Neural progenitor cell (in vitro differentiated cells): ENCODE measurements around the gene TMPO. TPM values are rescaled to one million over a fixed set of nuclear protein-coding genes. Genes with fewer than 3 reads are reported as not detected.

ENCODE experiments used
- DNase-seq: peaks from one replicate; pipeline ENCODE4 v3.0.0-alpha.2; 2016; ENCODE audit warnings: low spot score
- H2AFZ ChIP-seq: fragments of 200-600 bp; sonication (generic); replicated peaks from 2 replicates; pipeline ENCODE4 v1.6.1; 2016; ENCODE audit warnings: antibody characterized with exemption
- H3F3A ChIP-seq: fragments of 200-600 bp; sonication (generic); 2 replicates; pipeline ENCODE4 v1.6.1; 2016; ENCODE audit warnings: antibody characterized with exemption, low read depth
- H3K27ac ChIP-seq: fragments of 200-600 bp; sonication (generic); 2 replicates; pipeline ENCODE4 v1.5.1; 2016; ENCODE audit warnings: mild to moderate bottlenecking
- H3K27me3 ChIP-seq: fragments of 200-600 bp; sonication (generic); 2 replicates; pipeline ENCODE4 v1.6.1; 2016; ENCODE audit warnings: mild to moderate bottlenecking, moderate library complexity
- H3K36me3 ChIP-seq: fragments of 200-600 bp; sonication (generic); 2 replicates; pipeline ENCODE4 v1.5.1; 2016
- H3K4me1 ChIP-seq: fragments of 200-600 bp; sonication (generic); 2 replicates; pipeline ENCODE4 v1.6.1; 2016; ENCODE audit warnings: mixed run types
- H3K4me2 ChIP-seq: fragments of 200-600 bp; sonication (generic); 2 replicates; pipeline ENCODE4 v1.6.1; 2016
- H3K4me3 ChIP-seq: fragments of 200-600 bp; sonication (generic); 2 replicates; pipeline ENCODE4 v1.5.1; 2016
- H3K79me2 ChIP-seq: fragments of 200-600 bp; sonication (generic); 2 replicates; pipeline ENCODE4 v1.6.1; 2016; ENCODE audit warnings: low read depth
- H3K9ac ChIP-seq: fragments of 200-600 bp; sonication (generic); 2 replicates; pipeline ENCODE4 v1.6.1; 2016
- H3K9me3 ChIP-seq: fragments of 200-600 bp; sonication (generic); 2 replicates; pipeline ENCODE4 v1.5.1; 2016; ENCODE audit warnings: low read depth
- H4K20me1 ChIP-seq: fragments of 200-600 bp; sonication (generic); 2 replicates; pipeline ENCODE4 v1.6.1; 2016; ENCODE audit warnings: low read depth
- H3K27ac Mint-ChIP-seq: 3 replicates; pipeline ENCODE4 v1.8.0; 2021; ENCODE audit warnings: mixed read lengths
- H3K27me3 Mint-ChIP-seq: 2 replicates; pipeline ENCODE4 v1.8.0; 2022; ENCODE audit warnings: low read depth, mild to moderate bottlenecking, inconsistent platforms, moderate library complexity, mixed read lengths; ENCODE audit not compliant: insufficient read depth
- H3K36me3 Mint-ChIP-seq: 3 replicates; pipeline ENCODE4 v1.8.0; 2021; ENCODE audit warnings: mixed read lengths
- H3K4me1 Mint-ChIP-seq: 3 replicates; pipeline ENCODE4 v1.8.0; 2021; ENCODE audit warnings: mixed read lengths
- H3K4me3 Mint-ChIP-seq: 3 replicates; pipeline ENCODE4 v1.8.0; 2021; ENCODE audit warnings: mild to moderate bottlenecking, moderate library complexity, mixed read lengths
- H3K9me3 Mint-ChIP-seq: 3 replicates; pipeline ENCODE4 v1.8.0; 2020; ENCODE audit warnings: mixed read lengths
- EZH2 ChIP-seq: fragments of 200-600 bp; sonication (generic); IDR thresholded peaks from 2 replicates; pipeline ENCODE4 v1.6.1; 2017; ENCODE audit warnings: antibody characterized with exemption, mild to moderate bottlenecking, moderate library complexity
- EZH2phosphoT487 ChIP-seq: fragments of 200-600 bp; sonication (generic); IDR thresholded peaks from 2 replicates; pipeline ENCODE4 v1.6.1; 2017; ENCODE audit warnings: antibody characterized with exemption
- total RNA-seq: library from RNA; depleted of rRNA; stranded (reverse); fragments of >200 nt; gene quantifications from 2 replicates; pipeline ENCODE4 v1.2.3, GENCODE V29; 2015; ENCODE audit warnings: low replicate concordance
- TF ChIP-seq, protein P1 (sequence below): fragments of 200-600 bp; sonication (generic); IDR thresholded peaks from 2 replicates; pipeline ENCODE4 v1.5.1; 2017; ENCODE audit warnings: antibody characterized with exemption, mild to moderate bottlenecking

Gene TMPO
- total RNA-seq, 1 donor from 2014 or later = 513 TPM

DNA sequence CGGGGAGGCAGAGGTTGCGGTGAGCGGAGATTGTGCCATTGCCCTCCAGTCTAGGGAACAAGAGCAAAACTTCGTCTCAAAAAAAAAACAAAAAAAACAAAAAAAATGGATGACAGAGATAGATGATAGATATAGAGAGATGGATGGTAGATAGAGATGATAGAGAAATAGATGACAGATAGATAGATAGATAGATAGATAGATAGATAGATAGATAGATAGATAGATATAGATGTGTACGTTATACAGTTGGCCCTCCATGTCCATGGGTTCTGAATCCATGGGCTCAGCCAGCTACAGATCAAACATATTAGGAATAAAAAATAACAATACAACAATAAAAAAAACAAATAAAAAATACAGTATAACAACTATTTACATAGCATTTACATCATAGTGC is 65.3 kb downstream of the TMPO start:
- no peak overlapping the region for H3K27ac Mint-ChIP-seq
- DNase-seq = no peak
- H3K36me3 Mint-ChIP-seq = no peaks in the 10 kb centered on the region
- H3K27me3 Mint-ChIP-seq = no peaks in the 10 kb centered on the region
- H3K9me3 Mint-ChIP-seq = no peaks in the 10 kb centered on the region
- H3K4me1 Mint-ChIP-seq = no peaks in the 10 kb centered on the region
- no peaks in the 10 kb centered on the region for H3K9me3 ChIP-seq
- H3K27me3 ChIP-seq = no peaks in the 10 kb centered on the region
- TF ChIP-seq EZH2 (no peak), EZH2phosphoT487 (no peak)
- TF ChIP-seq, protein P1, sequence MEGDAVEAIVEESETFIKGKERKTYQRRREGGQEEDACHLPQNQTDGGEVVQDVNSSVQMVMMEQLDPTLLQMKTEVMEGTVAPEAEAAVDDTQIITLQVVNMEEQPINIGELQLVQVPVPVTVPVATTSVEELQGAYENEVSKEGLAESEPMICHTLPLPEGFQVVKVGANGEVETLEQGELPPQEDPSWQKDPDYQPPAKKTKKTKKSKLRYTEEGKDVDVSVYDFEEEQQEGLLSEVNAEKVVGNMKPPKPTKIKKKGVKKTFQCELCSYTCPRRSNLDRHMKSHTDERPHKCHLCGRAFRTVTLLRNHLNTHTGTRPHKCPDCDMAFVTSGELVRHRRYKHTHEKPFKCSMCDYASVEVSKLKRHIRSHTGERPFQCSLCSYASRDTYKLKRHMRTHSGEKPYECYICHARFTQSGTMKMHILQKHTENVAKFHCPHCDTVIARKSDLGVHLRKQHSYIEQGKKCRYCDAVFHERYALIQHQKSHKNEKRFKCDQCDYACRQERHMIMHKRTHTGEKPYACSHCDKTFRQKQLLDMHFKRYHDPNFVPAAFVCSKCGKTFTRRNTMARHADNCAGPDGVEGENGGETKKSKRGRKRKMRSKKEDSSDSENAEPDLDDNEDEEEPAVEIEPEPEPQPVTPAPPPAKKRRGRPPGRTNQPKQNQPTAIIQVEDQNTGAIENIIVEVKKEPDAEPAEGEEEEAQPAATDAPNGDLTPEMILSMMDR = no peak
- no peaks in the 10 kb centered on the region for H3K4me1 ChIP-seq
- no peak overlapping the region for H3K4me3 Mint-ChIP-seq
- H4K20me1 ChIP-seq = no peaks in the 10 kb centered on the region
- H3K36me3 ChIP-seq = no peaks in the 10 kb centered on the region
- H3K4me2 ChIP-seq = no peak overlapping the region
- H3F3A ChIP-seq = no peaks in the 10 kb centered on the region
- no peak overlapping the region for H3K4me3 ChIP-seq
- H3K27ac ChIP-seq = no peak overlapping the region
- H3K9ac ChIP-seq = no peak overlapping the region
- H3K79me2 ChIP-seq = no peaks in the 10 kb centered on the region
- H2AFZ ChIP-seq = no peak overlapping the region

DNA sequence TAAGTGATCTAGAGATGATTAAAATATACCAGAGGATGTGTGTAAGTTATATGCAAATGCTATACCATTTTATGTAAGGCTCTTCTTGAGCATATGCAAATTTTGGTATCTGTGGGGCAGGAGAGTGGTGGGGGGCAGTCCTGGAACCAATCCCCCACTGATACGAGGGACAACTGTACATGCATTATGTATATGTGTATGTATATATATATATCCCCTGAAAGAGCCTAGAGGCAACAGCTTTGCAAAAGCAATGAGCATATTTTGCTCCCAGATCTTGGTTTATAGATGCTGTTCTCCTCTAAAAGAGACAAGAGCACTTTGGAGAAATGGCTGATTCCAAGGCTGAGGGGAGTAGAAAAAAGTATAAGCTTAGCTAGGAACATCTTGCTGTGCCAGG is 65.7 kb downstream of the TMPO start:
- no peaks in the 10 kb centered on the region for H3K36me3 Mint-ChIP-seq
- Histone ChIP-seq H3K36me3 (no peaks in the 10 kb centered on the region), H3K9me3 (no peaks in the 10 kb centered on the region), H3K27ac (no peak overlapping the region), H3K9ac (no peak overlapping the region), H4K20me1 (no peaks in the 10 kb centered on the region), H3F3A (no peaks in the 10 kb centered on the region), H3K79me2 (no peaks in the 10 kb centered on the region), H3K4me1 (no peaks in the 10 kb centered on the region), H3K27me3 (no peaks in the 10 kb centered on the region), H3K4me2 (no peak overlapping the region), H3K4me3 (no peak overlapping the region), H2AFZ (no peak overlapping the region)
- no peak overlapping the region for H3K4me3 Mint-ChIP-seq
- no peak overlapping the region for H3K27ac Mint-ChIP-seq
- TF ChIP-seq, protein P1 = no peak
- no peak for DNase-seq
- H3K9me3 Mint-ChIP-seq = no peaks in the 10 kb centered on the region
- H3K4me1 Mint-ChIP-seq = no peaks in the 10 kb centered on the region
- no peaks in the 10 kb centered on the region for H3K27me3 Mint-ChIP-seq

DNA sequence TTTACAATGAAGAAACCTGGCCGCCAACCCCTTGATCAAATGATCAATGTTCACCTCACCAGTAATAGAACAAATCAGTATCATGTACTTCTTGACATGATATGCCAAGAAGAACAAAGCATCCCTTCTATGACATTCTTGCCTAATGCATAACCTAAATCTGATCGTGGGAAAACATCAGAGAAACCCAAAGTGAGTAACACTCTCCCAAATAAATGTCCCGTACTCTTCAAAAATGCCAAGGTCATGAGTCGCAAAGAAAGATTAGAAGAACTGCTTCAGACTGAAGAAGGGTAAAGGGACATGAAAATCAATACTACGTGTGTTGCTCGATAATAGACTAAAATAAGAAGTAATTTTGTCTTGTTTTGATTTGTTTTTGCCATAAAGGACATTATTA is 66.7 kb downstream of the TMPO start:
- Histone ChIP-seq H2AFZ (no peak overlapping the region), H3K4me2 (no peak overlapping the region), H3F3A (no peaks in the 10 kb centered on the region), H3K36me3 (no peaks in the 10 kb centered on the region), H3K4me1 (no peaks in the 10 kb centered on the region), H3K79me2 (no peaks in the 10 kb centered on the region), H4K20me1 (no peaks in the 10 kb centered on the region), H3K9ac (no peak overlapping the region), H3K27ac (no peak overlapping the region), H3K27me3 (no peaks in the 10 kb centered on the region), H3K9me3 (no peaks in the 10 kb centered on the region), H3K4me3 (no peak overlapping the region)
- no peak overlapping the region for H3K4me3 Mint-ChIP-seq
- TF ChIP-seq, protein P1 = no peak
- no peak for TF ChIP-seq EZH2phosphoT487
- no peak for TF ChIP-seq EZH2
- no peaks in the 10 kb centered on the region for H3K4me1 Mint-ChIP-seq
- no peaks in the 10 kb centered on the region for H3K36me3 Mint-ChIP-seq
- no peak overlapping the region for H3K27ac Mint-ChIP-seq
- peaks cover 2% of the 10 kb centered on the region for H3K27me3 Mint-ChIP-seq
- H3K9me3 Mint-ChIP-seq = no peaks in the 10 kb centered on the region
- DNase-seq = no peak

DNA sequence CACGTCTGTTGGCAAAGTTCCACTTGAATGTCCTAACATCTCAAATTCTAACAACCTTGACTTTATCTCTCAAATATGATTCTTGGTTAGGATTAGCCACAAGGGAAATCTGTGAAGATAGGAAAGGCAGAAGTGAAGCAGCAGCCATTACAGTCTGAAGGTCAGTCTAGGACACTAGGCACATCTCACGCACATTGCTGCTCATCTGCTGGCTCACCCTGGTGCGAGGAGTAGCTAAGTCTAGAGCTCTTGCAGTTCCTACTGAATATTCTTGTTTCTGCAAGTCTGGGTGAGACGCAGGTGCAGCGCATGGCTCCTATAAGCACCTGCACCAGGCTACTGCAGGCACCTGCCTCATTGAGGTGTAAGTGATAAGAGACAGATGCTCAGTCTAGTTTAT is 71.7 kb downstream of the TMPO start:
- no peak overlapping the region for H3K4me2 ChIP-seq
- Mint-ChIP-seq H3K36me3 (no peaks in the 10 kb centered on the region), H3K27me3 (peaks cover 2% of the 10 kb centered on the region), H3K27ac (no peak overlapping the region), H3K9me3 (no peaks in the 10 kb centered on the region), H3K4me1 (no peaks in the 10 kb centered on the region), H3K4me3 (no peak overlapping the region)
- no peaks in the 10 kb centered on the region for H3K9me3 ChIP-seq
- no peak for TF ChIP-seq EZH2
- TF ChIP-seq, protein P1 = no peak
- H3K27me3 ChIP-seq = no peaks in the 10 kb centered on the region
- no peaks in the 10 kb centered on the region for H3F3A ChIP-seq
- H2AFZ ChIP-seq = no peak overlapping the region
- H4K20me1 ChIP-seq = no peaks in the 10 kb centered on the region
- H3K36me3 ChIP-seq = no peaks in the 10 kb centered on the region
- no peak for DNase-seq
- no peaks in the 10 kb centered on the region for H3K4me1 ChIP-seq
- no peaks in the 10 kb centered on the region for H3K79me2 ChIP-seq
- H3K27ac ChIP-seq = no peak overlapping the region
- no peak overlapping the region for H3K4me3 ChIP-seq
- H3K9ac ChIP-seq = no peak overlapping the region
